Measurements from ENCODE around the gene NCAPD3.

- TF ChIP-seq EZH2 (IDR thresholded peaks at IDR 0.05; ENCODE audit: low read length, unreplicated experiment) (no peak), CTCF (conservative IDR thresholded peaks at IDR 0.05; ENCODE audit: low read depth, low read length) (no peak)
Measured at GRCh38 chr11:134118006-134118405, 105.8 kb downstream of the NCAPD3 start.

All from PC-3 (cell line).